ENCODE data around the gene ADD2. TPM values are rescaled to one million over a fixed set of nuclear protein-coding genes. Genes with fewer than 3 reads are reported as not detected.
"Not testable (repeated sequence)": the region's sequence is repeated elsewhere in the genome, so short reads cannot be mapped to it uniquely, and the experiment has no call there.

The ADD2 gene
- total RNA-seq, 4 donors from 2014 or later = 0.40 to 1.9 (median 1.1) TPM

- Histone ChIP-seq H3K27ac (no peak overlapping the region), H3K27me3 (peaks cover 11% of the 10 kb centered on the region), H3K4me3 (no peak overlapping the region), H3K9me3 (no peaks in the 10 kb centered on the region), H3K4me1 (no peaks in the 10 kb centered on the region), H3K36me3 (no peaks in the 10 kb centered on the region)
- in situ Hi-C loops (cut with MboI; ENCODE audit: low pct_ligation_motif_present in 1 of 4, low pct_unique_long_range_greater_than_20kb in 1 of 4, low sequenced_read_pairs in 3 of 4) = no loop called here
- WGBS, 2 donors (ENCODE audit: low coverage in 1 of 2) = 64 to 66% methylated on average over 3 of the region's 3 CpGs
- no peak for DNase-seq
- intact Hi-C loops (cut with DNase I; ENCODE audit: low total_unique reads) = no loop called here
- TF ChIP-seq CTCF (IDR thresholded peaks at IDR 0.05) = no peak
- no peak for TF ChIP-seq POLR2A (IDR thresholded peaks at IDR 0.05)
- no peak for TF ChIP-seq POLR2AphosphoS5 (IDR thresholded peaks at IDR 0.05)
- no peak for TF ChIP-seq EP300 (IDR thresholded peaks at IDR 0.05; ENCODE audit: low read depth)
Observed at GRCh38 chr2:70745276-70745825, 22.6 kb downstream of the ADD2 start.

- intact Hi-C loops (cut with DNase I; ENCODE audit: low total_unique reads) = no loop called here
- Histone ChIP-seq H3K4me1 (no peaks in the 10 kb centered on the region), H3K4me3 (no peak overlapping the region), H3K36me3 (no peaks in the 10 kb centered on the region), H3K9me3 (no peaks in the 10 kb centered on the region), H3K27me3 (peaks cover 9% of the 10 kb centered on the region), H3K27ac (no peak overlapping the region)
- in situ Hi-C loops (cut with MboI; ENCODE audit: low pct_ligation_motif_present in 1 of 4, low pct_unique_long_range_greater_than_20kb in 1 of 4, low sequenced_read_pairs in 3 of 4) = no loop called here
- 73 to 81% methylated on average over 2 to 3 of the region's 3 CpGs for WGBS, 2 donors (ENCODE audit: low coverage in 1 of 2)
- TF ChIP-seq EP300 (IDR thresholded peaks at IDR 0.05; ENCODE audit: low read depth) (no peak), CTCF (IDR thresholded peaks at IDR 0.05) (no peak), POLR2A (IDR thresholded peaks at IDR 0.05) (no peak), POLR2AphosphoS5 (IDR thresholded peaks at IDR 0.05) (no peak)
- no peak for DNase-seq
Observed at GRCh38 chr2:70744397-70744796, 23.6 kb downstream of the ADD2 start.

- H3K36me3 ChIP-seq = no peaks in the 10 kb centered on the region
- no peak overlapping the region for H3K27ac ChIP-seq
- H3K4me1 ChIP-seq = no peaks in the 10 kb centered on the region
- TF ChIP-seq POLR2AphosphoS5 (IDR thresholded peaks at IDR 0.05) (no peak), POLR2A (IDR thresholded peaks at IDR 0.05) (no peak), CTCF (IDR thresholded peaks at IDR 0.05) (no peak), EP300 (IDR thresholded peaks at IDR 0.05; ENCODE audit: low read depth) (no peak)
- no peaks in the 10 kb centered on the region for H3K9me3 ChIP-seq
- peaks cover 9% of the 10 kb centered on the region for H3K27me3 ChIP-seq
- DNase-seq = no peak
- in situ Hi-C loops (cut with MboI; ENCODE audit: low pct_ligation_motif_present in 1 of 4, low pct_unique_long_range_greater_than_20kb in 1 of 4, low sequenced_read_pairs in 3 of 4) = no loop called here
- intact Hi-C loops (cut with DNase I; ENCODE audit: low total_unique reads) = no loop called here
- no peak overlapping the region for H3K4me3 ChIP-seq
Observed at GRCh38 chr2:70743677-70744076, 24.3 kb downstream of the ADD2 start.

- DNase-seq = no peak
- peaks cover 4% of the 10 kb centered on the region for H3K27me3 ChIP-seq
- intact Hi-C loops (cut with DNase I; ENCODE audit: low total_unique reads) (no loop called here), in situ Hi-C loops (cut with MboI; ENCODE audit: low pct_ligation_motif_present in 1 of 4, low pct_unique_long_range_greater_than_20kb in 1 of 4, low sequenced_read_pairs in 3 of 4) (no loop called here)
- no peaks in the 10 kb centered on the region for H3K9me3 ChIP-seq
- H3K4me3 ChIP-seq = no peak overlapping the region
- 74 to 88% methylated on average over 3 to 4 of the region's 4 CpGs for WGBS, 2 donors (ENCODE audit: low coverage in 1 of 2)
- H3K36me3 ChIP-seq = no peaks in the 10 kb centered on the region
- no peak for TF ChIP-seq POLR2A (IDR thresholded peaks at IDR 0.05)
- no peaks in the 10 kb centered on the region for H3K4me1 ChIP-seq
- H3K27ac ChIP-seq = no peak overlapping the region
Observed at GRCh38 chr2:70743068-70743467, 24.9 kb downstream of the ADD2 start.

- in situ Hi-C loops (cut with MboI; ENCODE audit: low pct_ligation_motif_present in 1 of 4, low pct_unique_long_range_greater_than_20kb in 1 of 4, low sequenced_read_pairs in 3 of 4); H3K36me3 ChIP-seq; H3K4me3 ChIP-seq; H3K27ac ChIP-seq; H3K4me1 ChIP-seq; intact Hi-C loops (cut with DNase I; ENCODE audit: low total_unique reads); H3K9me3 ChIP-seq; DNase-seq: not testable (repeated sequence)
- peaks cover 13% of the 10 kb centered on the region for H3K27me3 ChIP-seq
- 78 to 88% methylated on average over 1 of the region's 1 CpG for WGBS, 2 donors (ENCODE audit: low coverage in 1 of 2)
Observed at GRCh38 chr2:70739492-70739891, 28.5 kb downstream of the ADD2 start.

All from transverse colon (tissue), 4 donors.